Brain microvascular endothelial cell (primary cell): ENCODE results near the gene HASPIN.

ENCODE experiments used
- DNase-seq: peaks from one replicate; pipeline ENCODE4 v3.0.0-alpha.2; 2020
- H3K27ac ChIP-seq: fragments of 250-450 bp; sonication (Bioruptor Pico); 2 replicates; pipeline ENCODE4 v1.5.1; 2020; ENCODE audit warnings: mild to moderate bottlenecking, moderate library complexity
- H3K27me3 ChIP-seq: fragments of 250-450 bp; sonication (Bioruptor Pico); replicated peaks from 2 replicates; pipeline ENCODE4 v1.5.1; 2020; ENCODE audit warnings: mild to moderate bottlenecking
- H3K36me3 ChIP-seq: fragments of 250-450 bp; sonication (Bioruptor Pico); replicated peaks from 2 replicates; pipeline ENCODE4 v1.5.1; 2020; ENCODE audit warnings: mild to moderate bottlenecking
- H3K4me3 ChIP-seq: 2 replicates; pipeline ENCODE4 v1.5.1; 2011; ENCODE audit warnings: low read depth, mild to moderate bottlenecking, control low read depth, low read length, moderate library complexity
- CTCF ChIP-seq: IDR thresholded peaks from 2 replicates; pipeline ENCODE4 v1.5.1; 2011; ENCODE audit warnings: low read depth, mild to moderate bottlenecking, moderate library complexity, low read length, control low read depth, inconsistent platforms; ENCODE audit errors: missing control alignments
- in situ Hi-C: cut with HindIII; loops from 2 replicates; pipeline ENCODE4 v1.10.0; 2017; ENCODE audit warnings: low sequenced_read_pairs, low pct_ligation_motif_present

The HASPIN gene

GRCh38 chr17:3753624-3754023 lies 29.9 kb downstream of the HASPIN start:
- in situ Hi-C loops = no loop called here
- no peaks in the 10 kb centered on the region for H3K36me3 ChIP-seq
- no peak overlapping the region for H3K4me3 ChIP-seq
- no peak overlapping the region for H3K27ac ChIP-seq
- no peaks in the 10 kb centered on the region for H3K27me3 ChIP-seq
- no peak for DNase-seq
- no peak for TF ChIP-seq CTCF

GRCh38 chr17:3754066-3754457 lies 30.4 kb downstream of the HASPIN start:
- DNase-seq = no peak
- TF ChIP-seq CTCF = no peak
- Histone ChIP-seq H3K27ac (no peak overlapping the region), H3K4me3 (no peak overlapping the region), H3K27me3 (no peaks in the 10 kb centered on the region), H3K36me3 (no peaks in the 10 kb centered on the region)
- in situ Hi-C loops = no loop called here

GRCh38 chr17:3754458-3755334 lies 31.0 kb downstream of the HASPIN start:
- no peaks in the 10 kb centered on the region for H3K36me3 ChIP-seq
- in situ Hi-C loops = no loop called here
- H3K27me3 ChIP-seq = no peaks in the 10 kb centered on the region
- no peak overlapping the region for H3K27ac ChIP-seq
- H3K4me3 ChIP-seq = no peak overlapping the region
- no peak for DNase-seq
- TF ChIP-seq CTCF = no peak

- H3K27ac ChIP-seq = no peak overlapping the region
- no peaks in the 10 kb centered on the region for H3K36me3 ChIP-seq
- in situ Hi-C loops = no loop called here
- no peak for DNase-seq
- no peaks in the 10 kb centered on the region for H3K27me3 ChIP-seq
- no peak overlapping the region for H3K4me3 ChIP-seq
- TF ChIP-seq CTCF = no peak
These were observed 31.8 kb downstream of the HASPIN start for GRCh38 chr17:3755335-3756030.

- in situ Hi-C loops = no loop called here
- DNase-seq = no peak
- H3K27me3 ChIP-seq = no peaks in the 10 kb centered on the region
- TF ChIP-seq CTCF = no peak
- H3K27ac ChIP-seq = no peak overlapping the region
- no peak overlapping the region for H3K4me3 ChIP-seq
- H3K36me3 ChIP-seq = no peaks in the 10 kb centered on the region
These were observed 36.0 kb downstream of the HASPIN start for GRCh38 chr17:3759597-3760216.
